ENCODE data around the gene VAV2. TPM values are rescaled to one million over a fixed set of nuclear protein-coding genes. Genes with fewer than 3 reads are reported as not detected.
A peak's percentile ranks its signal among the peaks of the same experiment; 100 is the strongest.

VAV2 gene
- total RNA-seq, 3 donors from 2014 or later, result 29.4 to 34.8 (median 34.5) TPM

DNA sequence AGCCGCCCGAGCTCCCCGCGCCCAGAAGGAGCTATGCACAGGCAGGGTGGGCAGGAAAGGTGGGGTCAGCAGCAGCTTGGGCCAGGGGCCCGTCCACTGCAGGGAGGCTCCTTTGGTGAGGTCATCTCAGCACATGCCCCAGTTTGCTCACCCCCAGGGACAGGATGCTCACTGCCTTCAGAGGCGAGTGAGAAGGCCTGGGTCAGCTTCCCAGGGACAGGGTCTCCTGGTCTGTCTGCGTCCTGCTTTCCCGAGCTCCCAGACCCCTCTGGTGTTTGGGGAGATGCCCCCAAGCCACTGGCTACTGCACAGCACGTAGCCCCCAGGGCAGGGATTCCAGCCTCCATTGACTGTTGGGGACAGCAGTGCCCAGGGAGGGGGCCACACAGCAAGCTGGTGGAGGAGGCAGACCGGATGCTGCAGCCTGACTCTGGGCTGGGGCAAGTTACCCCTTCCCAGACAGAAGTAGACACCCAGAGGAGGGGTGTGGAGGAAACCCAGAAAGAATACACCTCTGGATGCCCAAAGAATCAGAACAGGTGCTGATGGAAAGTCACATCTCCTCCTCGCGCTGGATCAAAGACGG is 253.4 kb downstream of the VAV2 start:
- TF ChIP-seq, protein P1, sequence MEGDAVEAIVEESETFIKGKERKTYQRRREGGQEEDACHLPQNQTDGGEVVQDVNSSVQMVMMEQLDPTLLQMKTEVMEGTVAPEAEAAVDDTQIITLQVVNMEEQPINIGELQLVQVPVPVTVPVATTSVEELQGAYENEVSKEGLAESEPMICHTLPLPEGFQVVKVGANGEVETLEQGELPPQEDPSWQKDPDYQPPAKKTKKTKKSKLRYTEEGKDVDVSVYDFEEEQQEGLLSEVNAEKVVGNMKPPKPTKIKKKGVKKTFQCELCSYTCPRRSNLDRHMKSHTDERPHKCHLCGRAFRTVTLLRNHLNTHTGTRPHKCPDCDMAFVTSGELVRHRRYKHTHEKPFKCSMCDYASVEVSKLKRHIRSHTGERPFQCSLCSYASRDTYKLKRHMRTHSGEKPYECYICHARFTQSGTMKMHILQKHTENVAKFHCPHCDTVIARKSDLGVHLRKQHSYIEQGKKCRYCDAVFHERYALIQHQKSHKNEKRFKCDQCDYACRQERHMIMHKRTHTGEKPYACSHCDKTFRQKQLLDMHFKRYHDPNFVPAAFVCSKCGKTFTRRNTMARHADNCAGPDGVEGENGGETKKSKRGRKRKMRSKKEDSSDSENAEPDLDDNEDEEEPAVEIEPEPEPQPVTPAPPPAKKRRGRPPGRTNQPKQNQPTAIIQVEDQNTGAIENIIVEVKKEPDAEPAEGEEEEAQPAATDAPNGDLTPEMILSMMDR (IDR thresholded peaks at IDR 0.05), result no peak
- no peaks in the 10 kb centered on the region for H3K36me3 ChIP-seq (ENCODE audit: low read depth)
- ATAC-seq, result no peak
- no peak overlapping the region for H3K4me3 ChIP-seq
- H3K9me3 ChIP-seq, result no peaks in the 10 kb centered on the region
- DNase-seq, result no peak
- intact Hi-C loops (cut with DNase I, micrococcal nuclease), result no loop called here
- H3K4me1 ChIP-seq (ENCODE audit: low read depth), result peaks cover 7% of the 10 kb centered on the region

DNA sequence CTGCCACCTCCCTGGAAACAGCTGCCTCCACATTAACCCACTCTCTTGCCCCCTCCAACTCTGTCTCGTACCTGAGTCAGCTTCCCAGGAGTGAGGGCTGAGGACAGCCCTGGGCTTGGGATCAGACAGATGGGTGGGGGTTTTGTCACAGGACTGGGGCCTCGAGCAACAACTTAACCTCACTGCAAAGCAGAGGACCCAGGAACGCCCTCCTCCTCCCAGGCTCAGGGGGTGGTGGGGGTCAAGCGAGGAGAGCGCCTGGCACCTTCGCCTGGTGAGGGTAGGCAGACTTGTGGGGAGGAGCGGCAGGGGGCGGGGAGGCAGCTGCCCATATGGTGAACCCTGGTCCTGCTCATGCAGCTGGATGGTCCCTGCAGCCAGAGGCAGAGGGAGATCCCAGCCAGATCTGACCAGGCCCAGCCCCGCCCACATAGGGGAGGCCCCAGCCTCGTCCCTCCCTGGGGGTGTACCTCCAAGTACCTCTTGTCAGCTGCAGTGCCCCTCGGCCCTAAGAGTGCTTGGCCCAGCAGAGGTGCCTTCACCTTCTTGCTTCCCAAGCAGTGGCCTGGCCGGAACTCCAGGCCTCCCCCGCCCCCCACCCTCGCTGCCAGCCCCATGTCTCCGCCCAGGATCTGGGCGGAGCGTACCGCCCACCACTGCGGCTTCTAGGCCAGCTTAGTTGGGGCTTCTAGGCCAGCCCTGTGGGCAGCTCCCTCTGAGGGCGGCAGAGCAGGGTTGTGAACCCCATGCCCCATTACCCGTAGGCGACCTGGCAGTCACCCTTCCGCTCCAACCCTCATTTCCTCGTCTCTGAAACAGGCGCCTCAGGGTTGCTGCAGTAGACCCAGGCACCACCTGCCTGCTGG is 254.1 kb downstream of the VAV2 start, which contains the start of gene SARDH:
TSS of gene SARDH (minus strand) at position 579 of the 866 bp plus-strand sequence. CDS start 4,179 bp downstream, outside the sequence.
- ATAC-seq, result peak; percentile 66

DNA sequence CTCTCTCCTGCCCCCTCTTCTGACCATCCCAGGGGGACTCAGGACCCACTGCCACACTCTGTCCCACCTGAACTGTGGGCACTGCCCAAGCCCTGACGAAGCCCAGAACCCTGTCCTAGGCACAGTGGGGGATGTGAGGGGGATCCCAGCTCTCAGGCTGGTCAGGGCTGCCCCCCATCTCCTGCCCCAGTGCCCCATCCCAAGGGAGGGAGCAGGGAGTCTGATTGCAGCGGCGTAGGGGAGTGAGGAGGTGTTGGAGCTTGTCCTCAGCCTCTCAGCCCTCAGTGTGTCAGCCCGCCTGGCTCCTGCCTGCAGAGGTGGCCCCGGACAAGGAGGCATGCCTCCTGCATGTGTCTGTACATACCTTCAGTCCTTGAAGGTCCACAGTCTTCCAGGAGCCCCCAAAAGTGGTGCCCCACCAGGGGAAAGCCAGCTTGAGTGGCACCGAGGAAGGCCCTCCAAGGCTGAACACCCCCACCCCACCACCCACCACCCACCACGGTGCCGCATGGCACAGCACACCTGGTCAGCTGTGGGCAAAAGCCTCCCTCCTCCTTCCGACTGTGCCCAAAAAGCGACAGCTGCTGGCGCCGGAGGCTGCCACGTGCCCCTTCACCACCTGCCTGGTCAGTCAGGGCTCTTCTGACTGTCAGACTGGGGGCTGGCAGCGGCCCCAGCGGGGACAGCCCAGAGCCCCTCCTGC is 254.9 kb downstream of the VAV2 start:
- Histone ChIP-seq H3K9me3 (no peaks in the 10 kb centered on the region), H3K4me1 (ENCODE audit: low read depth) (peaks cover 7% of the 10 kb centered on the region), H3K36me3 (ENCODE audit: low read depth) (no peaks in the 10 kb centered on the region), H3K4me3 (no peak overlapping the region)
- DNase-seq (no peak), ATAC-seq (no peak)
- intact Hi-C loops (cut with DNase I, micrococcal nuclease), result no loop called here
- TF ChIP-seq, protein P1 (IDR thresholded peaks at IDR 0.05), result no peak

More for the DNA sequence above, 254.1 kb downstream of the VAV2 start, which contains the start of gene SARDH:
- intact Hi-C loops (cut with DNase I, micrococcal nuclease), result no loop called here
- peaks cover 7% of the 10 kb centered on the region for H3K4me1 ChIP-seq (ENCODE audit: low read depth)
- no peak within 1 kb of the TSS for H3K4me3 ChIP-seq
- no peaks in the 10 kb centered on the region for H3K9me3 ChIP-seq
- TF ChIP-seq, protein P1 (IDR thresholded peaks at IDR 0.05), result no peak
- no peaks in the 10 kb centered on the region for H3K36me3 ChIP-seq (ENCODE audit: low read depth)
- peak in 2 of 3 donors; percentile 53 to 64 for DNase-seq

DNA sequence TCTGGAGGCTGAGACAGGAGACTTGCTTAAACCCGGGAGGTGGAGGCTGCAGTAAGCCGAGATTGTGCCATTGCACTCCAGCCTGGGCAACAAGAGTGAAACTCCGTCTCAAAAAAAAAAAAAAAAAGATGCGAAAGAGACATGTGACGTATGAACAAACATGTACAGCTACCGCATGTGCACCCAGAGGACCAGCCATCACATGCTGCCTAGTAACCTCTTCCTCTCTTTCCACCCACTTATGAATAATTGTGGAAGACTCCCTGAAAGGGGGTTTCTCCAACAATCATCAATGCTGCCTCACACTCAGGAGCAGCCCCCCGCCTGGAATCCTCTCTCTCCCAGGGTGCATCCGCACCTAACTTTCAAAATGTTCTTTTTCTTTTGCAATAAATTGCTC is 256.2 kb downstream of the VAV2 start:
- Histone ChIP-seq H3K36me3 (ENCODE audit: low read depth) (no peaks in the 10 kb centered on the region), H3K9me3 (no peaks in the 10 kb centered on the region), H3K4me3 (no peak overlapping the region), H3K4me1 (ENCODE audit: low read depth) (peaks cover 7% of the 10 kb centered on the region)
- TF ChIP-seq, protein P1 (IDR thresholded peaks at IDR 0.05), result no peak
- DNase-seq (no peak), ATAC-seq (no peak)
- intact Hi-C loops (cut with DNase I, micrococcal nuclease), result no loop called here

DNA sequence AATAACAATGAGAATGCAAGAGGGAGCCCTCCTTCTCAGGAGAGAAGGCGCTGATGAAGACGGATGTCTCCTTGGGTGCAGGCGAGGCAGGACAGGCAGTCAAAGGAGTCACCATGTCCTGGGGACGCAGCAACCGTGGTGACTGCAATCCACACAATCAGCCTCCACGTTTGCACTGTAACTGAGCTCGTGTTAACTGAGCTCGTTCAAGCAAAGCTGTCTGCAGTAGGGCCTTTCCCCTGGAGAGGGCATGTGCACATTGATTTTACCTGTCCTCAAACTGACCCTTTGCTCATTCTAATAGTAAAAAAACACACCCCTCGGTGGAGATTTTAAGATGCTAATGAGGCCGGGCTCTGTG is 256.7 kb downstream of the VAV2 start:
- TF ChIP-seq, protein P1 (IDR thresholded peaks at IDR 0.05), result no peak
- no peak overlapping the region for H3K4me3 ChIP-seq
- no peaks in the 10 kb centered on the region for H3K9me3 ChIP-seq
- no peak for ATAC-seq
- intact Hi-C loops (cut with DNase I, micrococcal nuclease), result no loop called here
- no peak for DNase-seq
- no peaks in the 10 kb centered on the region for H3K36me3 ChIP-seq (ENCODE audit: low read depth)
- peaks cover 7% of the 10 kb centered on the region for H3K4me1 ChIP-seq (ENCODE audit: low read depth)
